ENCODE results near the gene TSHR. TPM values are rescaled to one million over a fixed set of nuclear protein-coding genes. Genes with fewer than 3 reads are reported as not detected.

Gene TSHR
- total RNA-seq, 1 experiment from 2014 or later: not detected

- BruUV-seq (replicated peaks): no TSS peak
- POLR2A ChIA-PET: interaction anchor here (1.2 to 1.5 kb wide), 3 partner anchors 11 to 18 kb away, joined by 4 to 5 read pairs (median 4); no protein-coding TSS in a partner anchor
Observed at GRCh38 chr14:80974679-80975078, 19.3 kb downstream of the TSHR start.

DNA sequence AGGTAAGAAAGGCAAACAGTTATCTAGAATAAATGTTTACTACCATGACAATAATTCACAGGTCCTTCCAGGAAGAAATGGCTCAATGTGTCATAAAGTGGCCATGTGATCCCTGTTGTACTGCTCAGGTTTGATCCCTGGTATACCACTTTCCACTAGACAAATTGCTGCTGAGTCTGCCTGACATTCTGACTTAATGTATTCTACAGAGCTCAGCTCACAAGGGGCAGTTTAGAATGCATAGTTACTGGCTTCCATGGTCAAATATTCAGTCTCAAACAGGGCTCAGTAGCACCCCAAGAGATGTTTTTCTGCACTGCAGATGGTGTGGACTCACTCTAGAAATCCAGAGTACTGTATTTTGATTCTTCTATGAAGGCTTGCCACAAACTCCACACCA, 21.8 kb downstream of the TSHR start:
- ChIA-PET CTCF (interaction anchor here (0.6 to 12.9 kb wide), 4 partner anchors 10 to 194 kb away, joined by 3 to 124 read pairs (median 6); no protein-coding TSS in a partner anchor), POLR2A (no interaction called here)
- Mint-ChIP-seq H3K27me3 (ENCODE audit: insufficient read depth, unreplicated experiment) (peaks cover 72% of the 10 kb centered on the region), H3K36me3 (ENCODE audit: insufficient read depth, unreplicated experiment) (no peaks in the 10 kb centered on the region), H3K4me1 (ENCODE audit: insufficient read depth, unreplicated experiment) (no peaks in the 10 kb centered on the region), H3K4me3 (ENCODE audit: unreplicated experiment) (no peak overlapping the region), H3K27ac (ENCODE audit: low read depth, unreplicated experiment) (no peak overlapping the region), H3K9me3 (ENCODE audit: unreplicated experiment) (no peaks in the 10 kb centered on the region)
- no peak for DNase-seq (ENCODE audit: unreplicated experiment)
- BruUV-seq (replicated peaks): no TSS peak
- TF ChIP-seq CTCF (IDR thresholded peaks at IDR 0.05; ENCODE audit: unreplicated experiment): no peak
- intact Hi-C loops (cut with micrococcal nuclease): no loop called here

More at GRCh38 chr14:80974679-80975078, 19.3 kb downstream of the TSHR start:
- no peak overlapping the region for H3K4me3 Mint-ChIP-seq (ENCODE audit: unreplicated experiment)
- intact Hi-C loops (cut with micrococcal nuclease): no loop called here
- no peaks in the 10 kb centered on the region for H3K4me1 Mint-ChIP-seq (ENCODE audit: insufficient read depth, unreplicated experiment)
- DNase-seq (ENCODE audit: unreplicated experiment): no peak
- CTCF ChIA-PET: interaction anchor here (0.6 to 12.9 kb wide), 4 partner anchors 13 to 313 kb away, joined by 3 to 124 read pairs (median 5); partner anchors contain the start of gene CEP128
- H3K27me3 Mint-ChIP-seq (ENCODE audit: insufficient read depth, unreplicated experiment): peaks cover 50% of the 10 kb centered on the region
- TF ChIP-seq CTCF (IDR thresholded peaks at IDR 0.05; ENCODE audit: unreplicated experiment): no peak
- no peaks in the 10 kb centered on the region for H3K9me3 Mint-ChIP-seq (ENCODE audit: unreplicated experiment)
- H3K27ac Mint-ChIP-seq (ENCODE audit: low read depth, unreplicated experiment): no peak overlapping the region
- H3K36me3 Mint-ChIP-seq (ENCODE audit: insufficient read depth, unreplicated experiment): no peaks in the 10 kb centered on the region

DNA sequence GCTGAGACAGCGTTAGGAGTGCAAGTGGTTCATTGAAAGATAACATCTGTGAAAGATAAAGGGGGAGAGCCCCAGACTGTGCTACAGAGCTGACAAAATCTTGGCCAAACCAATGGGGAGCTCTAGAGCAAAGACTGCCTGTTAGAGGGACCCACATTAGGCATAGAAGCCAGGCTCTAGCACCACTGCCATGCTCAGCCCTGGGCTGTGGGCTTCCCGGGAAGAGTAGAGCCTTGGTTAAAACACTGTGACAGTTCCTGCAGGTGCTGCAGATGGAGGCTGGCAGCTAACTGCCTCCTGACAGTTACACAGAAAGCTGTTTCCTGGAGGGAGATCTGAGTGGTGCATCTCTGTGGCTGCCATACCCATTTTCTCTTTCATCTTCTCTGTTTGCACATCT, 23.0 kb downstream of the TSHR start:
- Mint-ChIP-seq H3K4me3 (ENCODE audit: unreplicated experiment) (no peak overlapping the region), H3K27me3 (ENCODE audit: insufficient read depth, unreplicated experiment) (peaks cover 65% of the 10 kb centered on the region), H3K27ac (ENCODE audit: low read depth, unreplicated experiment) (no peak overlapping the region), H3K9me3 (ENCODE audit: unreplicated experiment) (no peaks in the 10 kb centered on the region), H3K36me3 (ENCODE audit: insufficient read depth, unreplicated experiment) (no peaks in the 10 kb centered on the region), H3K4me1 (ENCODE audit: insufficient read depth, unreplicated experiment) (no peaks in the 10 kb centered on the region)
- no peak for DNase-seq (ENCODE audit: unreplicated experiment)
- TF ChIP-seq CTCF (IDR thresholded peaks at IDR 0.05; ENCODE audit: unreplicated experiment): no peak
- intact Hi-C loops (cut with micrococcal nuclease): no loop called here
- ChIA-PET POLR2A (no interaction called here), CTCF (interaction anchor here (0.6 to 12.9 kb wide), 8 partner anchors 9 to 761 kb away, joined by 3 to 124 read pairs (median 4); no protein-coding TSS in a partner anchor)
- BruUV-seq (replicated peaks): no TSS peak

DNA sequence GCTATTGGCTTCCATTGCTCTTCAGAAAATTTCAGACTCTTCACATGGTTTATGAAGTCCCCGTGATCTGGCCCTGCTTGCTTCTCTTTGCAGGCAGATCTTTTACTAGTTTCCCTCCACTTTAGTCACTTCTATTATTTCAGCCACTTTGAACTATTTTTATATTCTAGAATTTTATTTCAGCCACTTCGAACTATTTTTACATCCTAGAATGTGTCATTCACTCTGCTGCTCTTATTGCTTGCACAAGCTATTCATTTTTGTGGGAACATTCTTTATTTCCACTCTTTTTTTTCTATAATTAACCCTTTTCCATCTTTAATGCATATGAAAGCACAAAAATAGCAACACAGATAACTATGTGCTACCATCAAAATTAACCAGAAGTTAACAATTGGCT, 24.5 kb downstream of the TSHR start:
- Mint-ChIP-seq H3K4me1 (ENCODE audit: insufficient read depth, unreplicated experiment) (no peaks in the 10 kb centered on the region), H3K9me3 (ENCODE audit: unreplicated experiment) (no peaks in the 10 kb centered on the region), H3K36me3 (ENCODE audit: insufficient read depth, unreplicated experiment) (no peaks in the 10 kb centered on the region), H3K4me3 (ENCODE audit: unreplicated experiment) (no peak overlapping the region), H3K27me3 (ENCODE audit: insufficient read depth, unreplicated experiment) (peaks cover 64% of the 10 kb centered on the region), H3K27ac (ENCODE audit: low read depth, unreplicated experiment) (no peak overlapping the region)
- intact Hi-C loops (cut with micrococcal nuclease): no loop called here
- no TSS peak for BruUV-seq (replicated peaks)
- ChIA-PET CTCF (interaction anchor here (1.0 kb wide), 1 partner anchor 25 kb away, joined by 3 read pairs; the partner anchor contains the start of gene TSHR), POLR2A (interaction anchor here (0.6 kb wide), 1 partner anchor 209 kb away, joined by 3 read pairs; no protein-coding TSS in a partner anchor)
- TF ChIP-seq CTCF (IDR thresholded peaks at IDR 0.05; ENCODE audit: unreplicated experiment): no peak
- no peak for DNase-seq (ENCODE audit: unreplicated experiment)

Measured in MCF 10A (cell line).